ENCODE data around the gene TPK1. TPM values are rescaled to one million over a fixed set of nuclear protein-coding genes. Genes with fewer than 3 reads are reported as not detected.

The TPK1 gene
- total and polyA plus RNA-seq, 2 of the 13 experiments (the other 11 are each of a cell fraction or from before 2014, with no cell fraction given): 1.0 to 1.2 TPM

DNA sequence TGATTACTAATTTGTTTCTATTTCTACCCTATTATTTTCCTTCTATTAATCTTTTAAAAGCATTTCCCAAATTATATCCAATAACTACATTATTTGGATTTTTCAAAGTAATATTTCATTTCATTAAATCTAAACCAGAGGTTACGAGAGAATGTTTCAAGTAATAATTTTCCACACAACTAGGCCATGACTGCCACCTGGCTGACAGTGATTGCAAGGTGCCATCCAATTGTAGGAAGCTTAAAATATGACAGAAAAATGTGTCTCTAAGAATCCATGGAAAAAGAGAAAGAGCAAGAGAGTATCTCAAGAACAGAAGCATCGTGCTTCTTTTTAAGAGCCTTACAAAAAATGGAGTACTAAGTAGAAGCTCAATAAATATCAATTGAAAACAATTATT is 48.7 kb downstream of the TPK1 start (continued):
- TF ChIP-seq ZNF350 (CRISPR knock-in tag; IDR thresholded peaks at IDR 0.05; ENCODE audit: borderline replicate concordance, low read depth) (no peak), ZMYM4 (CRISPR knock-in tag; IDR thresholded peaks at IDR 0.05) (no peak), ZNF773 (CRISPR knock-in tag; IDR thresholded peaks at IDR 0.05; ENCODE audit: borderline replicate concordance) (no peak), ZNF446 (CRISPR knock-in tag; IDR thresholded peaks at IDR 0.05) (no peak)

DNA sequence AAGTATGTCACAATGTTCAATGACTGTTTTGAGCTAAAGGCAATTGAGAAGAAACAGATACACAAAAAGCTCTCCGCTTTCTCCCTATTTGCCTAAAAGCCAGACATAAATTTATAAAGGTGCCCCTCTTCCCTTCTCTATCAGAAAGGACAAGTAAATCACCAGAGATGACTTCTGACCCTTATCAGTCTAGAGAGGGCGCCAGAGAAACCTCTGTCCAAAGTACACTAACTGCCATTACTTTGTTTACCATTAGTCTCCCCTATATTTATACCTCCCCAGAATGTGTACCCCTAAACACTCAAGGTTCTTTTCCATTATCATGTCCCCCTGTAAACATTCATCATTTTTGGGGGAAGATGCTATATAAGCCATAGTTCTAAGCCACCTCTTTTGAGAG is 49.3 kb downstream of the TPK1 start:
- ChIA-PET CTCF (ENCODE audit: low intra/inter-chr PET ratio, low total read pairs) (no interaction called here), POLR2A (no interaction called here)
- H3K4me3 ChIP-seq (replicated peaks in 1 of 3; ENCODE audit: insufficient read depth in 1 of 3, low read depth in 2 of 3, low read length in 3 of 3): no peak overlapping the region
- H3K4me2 ChIP-seq (ENCODE audit: low read depth, low read length): no peak overlapping the region
- no peak overlapping the region for H3K9ac ChIP-seq (ENCODE audit: insufficient read depth, low read depth, low read length)
- no peaks in the 10 kb centered on the region for H3K4me1 ChIP-seq (ENCODE audit: insufficient read depth, low read length)
- H3K9me3 ChIP-seq (ENCODE audit: low read length): no peaks in the 10 kb centered on the region
- H3K36me3 ChIP-seq (replicated peaks in 1 of 2; ENCODE audit: control insufficient read depth in 1 of 2, insufficient read depth in 2 of 2, low read length in 2 of 2): no peaks in the 10 kb centered on the region
- in situ Hi-C loops (cut with HindIII; ENCODE audit: extremely low pct_ligation_motif_present, low pct_unique_long_range_greater_than_20kb): no loop called here
- no peaks in the 10 kb centered on the region for H3K79me2 ChIP-seq (ENCODE audit: insufficient read depth, low read length)
- 43% methylated on average over 2 of the region's 2 CpGs for WGBS (ENCODE audit: low lambda C conversion rate)
- ATAC-seq (no peak), DNase-seq (ENCODE audit: low spot score) (no peak), FAIRE-seq (no peak)
- no peak overlapping the region for H3K27ac ChIP-seq (ENCODE audit: extremely low read length, insufficient read depth, low read length)
- H4K20me1 ChIP-seq (ENCODE audit: insufficient read depth, low read length): no peaks in the 10 kb centered on the region
- H3K27me3 ChIP-seq (ENCODE audit: control insufficient read depth in 1 of 2, insufficient read depth in 2 of 2, low read length in 2 of 2): no peaks in the 10 kb centered on the region
- intact Hi-C loops (cut with micrococcal nuclease; ENCODE audit: unreplicated experiment): loop anchor here (2.0 kb wide), 1 partner anchor 60 kb away; no protein-coding TSS in a partner anchor
- no peak overlapping the region for H2AFZ ChIP-seq (ENCODE audit: low read length)
- no TSS peak for BruUV-seq (replicated peaks)
- TF ChIP-seq, protein P1, sequence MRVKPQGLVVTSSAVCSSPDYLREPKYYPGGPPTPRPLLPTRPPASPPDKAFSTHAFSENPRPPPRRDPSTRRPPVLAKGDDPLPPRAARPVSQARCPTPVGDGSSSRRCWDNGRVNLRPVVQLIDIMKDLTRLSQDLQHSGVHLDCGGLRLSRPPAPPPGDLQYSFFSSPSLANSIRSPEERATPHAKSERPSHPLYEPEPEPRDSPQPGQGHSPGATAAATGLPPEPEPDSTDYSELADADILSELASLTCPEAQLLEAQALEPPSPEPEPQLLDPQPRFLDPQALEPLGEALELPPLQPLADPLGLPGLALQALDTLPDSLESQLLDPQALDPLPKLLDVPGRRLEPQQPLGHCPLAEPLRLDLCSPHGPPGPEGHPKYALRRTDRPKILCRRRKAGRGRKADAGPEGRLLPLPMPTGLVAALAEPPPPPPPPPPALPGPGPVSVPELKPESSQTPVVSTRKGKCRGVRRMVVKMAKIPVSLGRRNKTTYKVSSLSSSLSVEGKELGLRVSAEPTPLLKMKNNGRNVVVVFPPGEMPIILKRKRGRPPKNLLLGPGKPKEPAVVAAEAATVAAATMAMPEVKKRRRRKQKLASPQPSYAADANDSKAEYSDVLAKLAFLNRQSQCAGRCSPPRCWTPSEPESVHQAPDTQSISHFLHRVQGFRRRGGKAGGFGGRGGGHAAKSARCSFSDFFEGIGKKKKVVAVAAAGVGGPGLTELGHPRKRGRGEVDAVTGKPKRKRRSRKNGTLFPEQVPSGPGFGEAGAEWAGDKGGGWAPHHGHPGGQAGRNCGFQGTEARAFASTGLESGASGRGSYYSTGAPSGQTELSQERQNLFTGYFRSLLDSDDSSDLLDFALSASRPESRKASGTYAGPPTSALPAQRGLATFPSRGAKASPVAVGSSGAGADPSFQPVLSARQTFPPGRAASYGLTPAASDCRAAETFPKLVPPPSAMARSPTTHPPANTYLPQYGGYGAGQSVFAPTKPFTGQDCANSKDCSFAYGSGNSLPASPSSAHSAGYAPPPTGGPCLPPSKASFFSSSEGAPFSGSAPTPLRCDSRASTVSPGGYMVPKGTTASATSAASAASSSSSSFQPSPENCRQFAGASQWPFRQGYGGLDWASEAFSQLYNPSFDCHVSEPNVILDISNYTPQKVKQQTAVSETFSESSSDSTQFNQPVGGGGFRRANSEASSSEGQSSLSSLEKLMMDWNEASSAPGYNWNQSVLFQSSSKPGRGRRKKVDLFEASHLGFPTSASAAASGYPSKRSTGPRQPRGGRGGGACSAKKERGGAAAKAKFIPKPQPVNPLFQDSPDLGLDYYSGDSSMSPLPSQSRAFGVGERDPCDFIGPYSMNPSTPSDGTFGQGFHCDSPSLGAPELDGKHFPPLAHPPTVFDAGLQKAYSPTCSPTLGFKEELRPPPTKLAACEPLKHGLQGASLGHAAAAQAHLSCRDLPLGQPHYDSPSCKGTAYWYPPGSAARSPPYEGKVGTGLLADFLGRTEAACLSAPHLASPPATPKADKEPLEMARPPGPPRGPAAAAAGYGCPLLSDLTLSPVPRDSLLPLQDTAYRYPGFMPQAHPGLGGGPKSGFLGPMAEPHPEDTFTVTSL (CRISPR knock-in tag; IDR thresholded peaks at IDR 0.05; ENCODE audit: borderline replicate concordance): no peak
- TF ChIP-seq, protein P2, sequence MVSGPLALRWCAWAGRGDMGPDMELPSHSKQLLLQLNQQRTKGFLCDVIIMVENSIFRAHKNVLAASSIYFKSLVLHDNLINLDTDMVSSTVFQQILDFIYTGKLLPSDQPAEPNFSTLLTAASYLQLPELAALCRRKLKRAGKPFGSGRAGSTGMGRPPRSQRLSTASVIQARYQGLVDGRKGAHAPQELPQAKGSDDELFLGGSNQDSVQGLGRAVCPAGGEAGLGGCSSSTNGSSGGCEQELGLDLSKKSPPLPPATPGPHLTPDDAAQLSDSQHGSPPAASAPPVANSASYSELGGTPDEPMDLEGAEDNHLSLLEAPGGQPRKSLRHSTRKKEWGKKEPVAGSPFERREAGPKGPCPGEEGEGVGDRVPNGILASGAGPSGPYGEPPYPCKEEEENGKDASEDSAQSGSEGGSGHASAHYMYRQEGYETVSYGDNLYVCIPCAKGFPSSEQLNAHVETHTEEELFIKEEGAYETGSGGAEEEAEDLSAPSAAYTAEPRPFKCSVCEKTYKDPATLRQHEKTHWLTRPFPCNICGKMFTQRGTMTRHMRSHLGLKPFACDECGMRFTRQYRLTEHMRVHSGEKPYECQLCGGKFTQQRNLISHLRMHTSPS (CRISPR knock-in tag; IDR thresholded peaks at IDR 0.05; ENCODE audit: low read depth): no peak
- TF ChIP-seq JUNB (CRISPR knock-in tag; IDR thresholded peaks at IDR 0.05; ENCODE audit: borderline replicate concordance): no peak
- TF ChIP-seq, protein P3, sequence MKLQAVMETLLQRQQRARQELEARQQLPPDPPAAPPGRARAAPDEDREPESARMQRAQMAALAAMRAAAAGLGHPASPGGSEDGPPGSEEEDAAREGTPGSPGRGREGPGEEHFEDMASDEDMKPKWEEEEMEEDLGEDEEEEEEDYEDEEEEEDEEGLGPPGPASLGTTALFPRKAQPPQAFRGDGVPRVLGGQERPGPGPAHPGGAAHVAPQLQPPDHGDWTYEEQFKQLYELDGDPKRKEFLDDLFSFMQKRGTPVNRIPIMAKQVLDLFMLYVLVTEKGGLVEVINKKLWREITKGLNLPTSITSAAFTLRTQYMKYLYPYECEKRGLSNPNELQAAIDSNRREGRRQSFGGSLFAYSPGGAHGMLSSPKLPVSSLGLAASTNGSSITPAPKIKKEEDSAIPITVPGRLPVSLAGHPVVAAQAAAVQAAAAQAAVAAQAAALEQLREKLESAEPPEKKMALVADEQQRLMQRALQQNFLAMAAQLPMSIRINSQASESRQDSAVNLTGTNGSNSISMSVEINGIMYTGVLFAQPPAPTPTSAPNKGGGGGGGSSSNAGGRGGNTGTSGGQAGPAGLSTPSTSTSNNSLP (IDR thresholded peaks at IDR 0.05; ENCODE audit: low read depth, low read length): no peak
- TF ChIP-seq, protein P4, sequence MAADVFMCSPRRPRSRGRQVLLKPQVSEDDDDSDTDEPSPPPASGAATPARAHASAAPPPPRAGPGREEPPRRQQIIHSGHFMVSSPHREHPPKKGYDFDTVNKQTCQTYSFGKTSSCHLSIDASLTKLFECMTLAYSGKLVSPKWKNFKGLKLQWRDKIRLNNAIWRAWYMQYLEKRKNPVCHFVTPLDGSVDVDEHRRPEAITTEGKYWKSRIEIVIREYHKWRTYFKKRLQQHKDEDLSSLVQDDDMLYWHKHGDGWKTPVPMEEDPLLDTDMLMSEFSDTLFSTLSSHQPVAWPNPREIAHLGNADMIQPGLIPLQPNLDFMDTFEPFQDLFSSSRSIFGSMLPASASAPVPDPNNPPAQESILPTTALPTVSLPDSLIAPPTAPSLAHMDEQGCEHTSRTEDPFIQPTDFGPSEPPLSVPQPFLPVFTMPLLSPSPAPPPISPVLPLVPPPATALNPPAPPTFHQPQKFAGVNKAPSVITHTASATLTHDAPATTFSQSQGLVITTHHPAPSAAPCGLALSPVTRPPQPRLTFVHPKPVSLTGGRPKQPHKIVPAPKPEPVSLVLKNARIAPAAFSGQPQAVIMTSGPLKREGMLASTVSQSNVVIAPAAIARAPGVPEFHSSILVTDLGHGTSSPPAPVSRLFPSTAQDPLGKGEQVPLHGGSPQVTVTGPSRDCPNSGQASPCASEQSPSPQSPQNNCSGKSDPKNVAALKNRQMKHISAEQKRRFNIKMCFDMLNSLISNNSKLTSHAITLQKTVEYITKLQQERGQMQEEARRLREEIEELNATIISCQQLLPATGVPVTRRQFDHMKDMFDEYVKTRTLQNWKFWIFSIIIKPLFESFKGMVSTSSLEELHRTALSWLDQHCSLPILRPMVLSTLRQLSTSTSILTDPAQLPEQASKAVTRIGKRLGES (CRISPR knock-in tag; IDR thresholded peaks at IDR 0.05; ENCODE audit: borderline replicate concordance): no peak
- no peak for TF ChIP-seq SIX1 (CRISPR knock-in tag; IDR thresholded peaks at IDR 0.05; ENCODE audit: borderline replicate concordance)
- TF ChIP-seq MTF2 (CRISPR knock-in tag; IDR thresholded peaks at IDR 0.05; ENCODE audit: borderline replicate concordance): no peak

Data from HepG2 (cell line).